RPMI8226 (cell line): ENCODE measurements around the gene OR4X2.
"Not testable (repeated sequence)": the region's sequence is repeated elsewhere in the genome, so short reads cannot be mapped to it uniquely, and the experiment has no call there.

Source experiments
- DNase-seq: peaks from one replicate; pipeline ENCODE4 v3.0.0-alpha.2; 2015

OR4X2 gene

DNA sequence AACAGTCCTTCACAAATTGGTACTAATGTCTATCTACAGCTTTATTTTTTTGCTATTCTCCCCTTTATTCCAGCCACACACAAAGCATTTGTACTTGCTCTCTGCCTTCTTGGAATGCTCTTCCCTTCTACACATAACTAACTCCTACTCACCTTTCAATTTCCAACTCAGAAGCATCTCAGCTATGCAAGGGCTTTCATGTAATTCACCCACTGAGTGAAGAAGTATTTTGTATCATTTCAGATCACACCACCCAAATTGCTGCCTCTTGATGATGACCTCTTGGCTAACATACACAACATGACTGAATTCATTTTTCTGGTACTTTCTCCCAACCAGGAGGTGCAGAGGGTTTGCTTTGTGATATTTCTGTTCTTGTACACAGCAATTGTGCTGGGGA, at the start of gene OR4X2:
TSS of gene OR4X2 (plus strand) at position 301 of the 400 bp plus-strand sequence. CDS start at position 301, 0 bp downstream.
- DNase-seq: no peak

DNA sequence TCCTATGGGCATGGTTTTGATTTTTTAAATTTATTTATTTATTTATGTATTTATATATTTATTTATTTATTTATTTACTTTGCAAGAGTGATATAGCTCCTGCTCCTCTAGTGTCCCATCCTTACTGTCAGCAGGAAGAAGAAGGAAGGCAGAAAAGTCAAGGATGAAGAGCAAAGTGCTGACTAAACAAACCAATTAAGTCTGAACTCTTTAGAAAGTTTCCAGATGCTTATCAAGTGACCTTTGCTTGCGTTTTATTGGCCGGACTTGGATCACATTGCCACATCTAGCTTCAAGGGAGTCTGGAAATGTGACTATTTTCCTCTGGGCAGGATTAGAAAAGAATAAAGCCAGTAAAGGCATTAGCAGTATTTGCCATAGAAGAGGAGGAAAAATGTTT, 37.0 kb upstream of the OR4X2 start:
- DNase-seq: no peak

DNA sequence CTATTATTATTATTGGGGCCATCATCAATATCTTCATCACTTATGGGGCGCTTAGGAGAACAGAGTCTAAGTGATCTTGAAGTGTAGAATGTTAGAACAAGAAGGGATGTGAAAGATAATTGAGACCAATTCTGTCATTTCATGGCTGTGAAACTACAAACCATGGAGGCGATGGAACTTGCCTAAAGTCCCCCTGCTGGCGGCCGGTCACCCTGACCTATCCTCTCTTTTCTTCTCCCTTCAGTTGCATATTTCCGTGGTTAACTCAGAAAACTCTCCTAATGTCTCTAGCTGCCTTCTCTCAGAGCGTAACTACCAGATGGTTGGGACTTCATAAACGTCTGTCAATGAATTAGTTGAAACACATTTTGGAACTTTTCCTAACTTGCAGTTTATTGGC, 34.9 kb upstream of the OR4X2 start:
- no peak for DNase-seq

GRCh38 chr11:48216510-48216909, 28.4 kb upstream of the OR4X2 start, which contains the start of gene OR4B1:
TSS of gene OR4B1 (plus strand) at chr11:48216810. CDS start at chr11:48216810, 0 bp downstream.
- no peak for DNase-seq

DNA sequence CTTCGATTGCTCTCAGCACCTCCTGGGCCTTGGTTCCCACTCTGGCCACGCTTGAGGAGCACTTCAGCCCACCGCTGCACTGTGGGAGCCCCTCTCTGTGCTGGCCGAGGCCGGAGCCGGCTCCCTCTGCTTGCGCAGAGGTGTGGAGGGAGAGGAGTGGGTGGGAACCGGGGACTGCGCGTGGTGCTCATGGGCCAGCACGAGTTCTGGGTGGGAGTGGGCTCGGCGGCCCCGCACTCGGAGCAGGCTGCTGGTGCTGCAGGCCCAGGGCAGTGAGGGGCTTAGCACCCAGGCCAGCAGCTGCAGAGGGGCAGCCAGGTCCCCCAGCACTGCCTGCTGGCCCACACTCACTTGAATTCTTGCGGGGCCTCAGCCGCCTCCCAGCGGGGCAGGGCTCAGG, 16.1 kb upstream of the OR4X2 start:
- no peak for DNase-seq

DNA sequence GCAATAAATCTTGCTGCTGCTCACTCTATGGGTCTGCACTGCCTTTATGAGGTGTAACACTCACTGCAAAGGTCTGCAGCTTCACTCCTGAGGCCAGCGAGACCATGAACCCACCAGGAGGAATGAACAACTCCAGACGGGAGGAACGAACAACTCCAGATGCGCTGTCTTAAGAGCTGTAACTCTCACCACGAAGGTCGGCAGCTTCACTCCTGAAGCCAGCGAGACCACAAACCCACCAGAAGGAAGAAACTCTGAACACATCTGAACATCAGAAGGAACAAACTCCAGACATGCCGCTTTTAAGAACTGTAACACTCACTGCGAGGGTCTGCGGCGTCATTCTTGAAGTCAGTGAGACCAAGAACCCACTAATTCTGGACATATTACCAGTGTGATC, 14.8 kb upstream of the OR4X2 start:
- not testable (repeated sequence) for DNase-seq

GRCh38 chr11:48237727-48238126, 7.2 kb upstream of the OR4X2 start:
- DNase-seq: no peak

GRCh38 chr11:48242501-48242900, 2.4 kb upstream of the OR4X2 start:
- DNase-seq: no peak

DNA sequence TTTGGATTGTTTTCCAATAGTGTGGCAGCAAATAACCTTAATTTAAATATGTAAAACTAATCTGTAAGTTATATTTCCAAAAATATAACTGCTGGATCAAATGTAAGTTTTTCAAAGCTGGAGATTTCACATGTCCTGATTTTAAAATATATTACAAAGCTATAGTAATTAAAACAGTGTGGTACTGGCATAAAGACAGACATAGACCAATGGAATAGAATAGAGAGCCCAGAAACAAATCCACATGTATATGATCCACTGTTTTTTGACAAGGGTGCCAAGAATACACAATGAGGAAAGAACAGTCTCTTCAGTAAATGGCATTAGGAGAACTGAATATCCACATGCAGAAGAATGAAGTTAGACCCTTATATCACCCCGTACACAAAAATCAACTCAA, 4.0 kb downstream of the OR4X2 start:
- DNase-seq: no peak

DNA sequence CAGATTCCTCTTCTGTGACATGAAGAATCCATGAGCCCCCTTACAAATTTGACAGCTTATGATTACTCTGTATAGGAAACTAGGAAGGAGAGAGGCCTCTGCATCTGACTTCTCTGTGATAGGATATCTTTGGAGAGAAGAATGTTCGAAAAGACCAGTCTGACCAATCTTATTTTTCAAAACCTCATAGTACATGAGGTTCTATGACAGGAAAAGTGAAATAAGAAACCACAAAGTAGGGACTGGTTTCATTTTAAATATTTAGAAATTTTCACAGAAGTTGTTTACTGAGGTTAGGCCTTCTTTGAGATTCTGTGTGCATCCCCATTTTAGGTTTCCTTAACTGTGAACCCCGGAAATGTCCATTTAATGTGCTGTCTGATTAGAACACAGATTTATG, 16.7 kb downstream of the OR4X2 start:
- DNase-seq: no peak

- DNase-seq: no peak
Observed at GRCh38 chr11:48263423-48263911, 18.6 kb downstream of the OR4X2 start, which contains the start of gene OR4X1. TSS of gene OR4X1 (plus strand) at chr11:48263861. CDS start at chr11:48263861, 0 bp downstream.

- DNase-seq: no peak
Observed at GRCh38 chr11:48270621-48271020, 25.7 kb downstream of the OR4X2 start.

GRCh38 chr11:48272606-48273005, 27.7 kb downstream of the OR4X2 start:
- no peak for DNase-seq
